ENCODE results near the gene LRRC3B.

Gene LRRC3B

DNA sequence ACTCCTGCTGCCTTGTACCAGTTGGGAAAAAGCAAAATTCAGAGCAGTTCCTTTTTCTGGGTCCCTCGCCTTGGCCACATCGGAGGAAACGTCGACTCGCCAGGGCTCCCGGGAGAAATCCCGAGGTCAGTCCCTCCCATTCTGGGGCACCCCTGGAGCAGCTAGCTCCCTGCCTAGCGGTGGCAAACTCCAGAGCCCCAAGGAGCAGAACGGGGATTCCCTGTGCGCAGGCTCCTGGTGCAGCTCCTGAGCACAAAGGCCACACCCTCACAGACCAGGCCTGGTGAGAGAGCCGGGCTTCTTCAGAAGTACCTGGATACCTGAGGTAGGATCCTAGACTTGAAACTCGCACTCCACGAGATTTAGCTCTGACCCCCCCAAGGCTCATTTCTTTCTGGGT is 2.6 kb downstream of the LRRC3B start:
- peaks cover 43% of the 10 kb centered on the region for H3K27me3 ChIP-seq (ENCODE audit: insufficient read depth, low read depth, severe bottlenecking)
- H3K9me3 ChIP-seq (ENCODE audit: severe bottlenecking), result no peaks in the 10 kb centered on the region
- no peaks in the 10 kb centered on the region for H3K36me3 ChIP-seq
- no peak overlapping the region for H3K4me3 ChIP-seq (ENCODE audit: low read depth, low read length)
- TF ChIP-seq, protein P1, sequence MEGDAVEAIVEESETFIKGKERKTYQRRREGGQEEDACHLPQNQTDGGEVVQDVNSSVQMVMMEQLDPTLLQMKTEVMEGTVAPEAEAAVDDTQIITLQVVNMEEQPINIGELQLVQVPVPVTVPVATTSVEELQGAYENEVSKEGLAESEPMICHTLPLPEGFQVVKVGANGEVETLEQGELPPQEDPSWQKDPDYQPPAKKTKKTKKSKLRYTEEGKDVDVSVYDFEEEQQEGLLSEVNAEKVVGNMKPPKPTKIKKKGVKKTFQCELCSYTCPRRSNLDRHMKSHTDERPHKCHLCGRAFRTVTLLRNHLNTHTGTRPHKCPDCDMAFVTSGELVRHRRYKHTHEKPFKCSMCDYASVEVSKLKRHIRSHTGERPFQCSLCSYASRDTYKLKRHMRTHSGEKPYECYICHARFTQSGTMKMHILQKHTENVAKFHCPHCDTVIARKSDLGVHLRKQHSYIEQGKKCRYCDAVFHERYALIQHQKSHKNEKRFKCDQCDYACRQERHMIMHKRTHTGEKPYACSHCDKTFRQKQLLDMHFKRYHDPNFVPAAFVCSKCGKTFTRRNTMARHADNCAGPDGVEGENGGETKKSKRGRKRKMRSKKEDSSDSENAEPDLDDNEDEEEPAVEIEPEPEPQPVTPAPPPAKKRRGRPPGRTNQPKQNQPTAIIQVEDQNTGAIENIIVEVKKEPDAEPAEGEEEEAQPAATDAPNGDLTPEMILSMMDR (IDR thresholded peaks at IDR 0.05; ENCODE audit: low read depth, low read length), result no peak
- no peak for DNase-seq
- H3K27ac ChIP-seq, result no peak overlapping the region

DNA sequence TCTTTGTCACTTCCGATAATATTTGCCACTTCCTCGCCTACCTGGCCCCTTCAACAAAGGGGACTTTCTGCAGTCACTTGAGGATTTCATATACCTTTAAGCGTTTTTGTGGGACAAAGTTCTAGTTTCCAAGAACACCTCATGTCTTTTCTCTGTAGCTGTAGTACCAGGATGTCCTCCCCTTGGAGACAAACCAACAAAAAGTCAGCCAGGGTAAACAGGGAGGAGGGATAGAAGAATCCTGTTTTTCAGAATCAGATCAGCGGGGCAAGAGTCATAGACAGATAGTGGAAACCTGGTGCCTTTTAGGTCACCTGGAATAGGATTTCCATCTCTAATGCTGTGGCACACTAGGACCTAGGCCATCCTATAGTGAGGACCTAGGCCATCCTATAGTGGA is 4.5 kb downstream of the LRRC3B start:
- Histone ChIP-seq H3K4me3 (ENCODE audit: low read depth, low read length) (no peak overlapping the region), H3K36me3 (no peaks in the 10 kb centered on the region), H3K27me3 (ENCODE audit: insufficient read depth, low read depth, severe bottlenecking) (peaks cover 30% of the 10 kb centered on the region), H3K27ac (no peak overlapping the region), H3K9me3 (ENCODE audit: severe bottlenecking) (no peaks in the 10 kb centered on the region)
- TF ChIP-seq, protein P1 (IDR thresholded peaks at IDR 0.05; ENCODE audit: low read depth, low read length), result no peak
- DNase-seq, result no peak

DNA sequence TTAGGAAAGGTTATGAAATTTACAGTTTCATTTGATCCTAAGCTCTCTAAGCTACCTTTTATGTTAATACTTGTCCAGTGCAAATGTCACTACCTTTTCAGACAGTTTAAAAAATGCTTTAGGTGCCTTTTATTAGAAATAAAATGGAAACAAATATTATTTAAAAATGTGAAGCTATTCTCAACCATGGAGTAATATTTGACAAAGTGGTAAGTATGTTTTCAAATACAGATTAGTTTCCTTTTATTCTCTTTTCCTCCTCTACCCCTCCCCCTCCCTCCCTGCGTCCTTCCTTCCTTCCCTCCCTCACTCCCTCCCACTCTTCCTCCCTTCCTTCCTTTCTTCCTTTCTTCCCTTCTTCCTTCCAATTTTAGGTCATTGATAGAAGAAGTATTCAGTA is 6.3 kb downstream of the LRRC3B start:
- Histone ChIP-seq H3K27me3 (ENCODE audit: insufficient read depth, low read depth, severe bottlenecking) (peaks cover 14% of the 10 kb centered on the region), H3K9me3 (ENCODE audit: severe bottlenecking) (no peaks in the 10 kb centered on the region), H3K27ac (no peak overlapping the region), H3K36me3 (no peaks in the 10 kb centered on the region), H3K4me3 (ENCODE audit: low read depth, low read length) (no peak overlapping the region)
- DNase-seq, result no peak
- TF ChIP-seq, protein P1 (IDR thresholded peaks at IDR 0.05; ENCODE audit: low read depth, low read length), result no peak

DNA sequence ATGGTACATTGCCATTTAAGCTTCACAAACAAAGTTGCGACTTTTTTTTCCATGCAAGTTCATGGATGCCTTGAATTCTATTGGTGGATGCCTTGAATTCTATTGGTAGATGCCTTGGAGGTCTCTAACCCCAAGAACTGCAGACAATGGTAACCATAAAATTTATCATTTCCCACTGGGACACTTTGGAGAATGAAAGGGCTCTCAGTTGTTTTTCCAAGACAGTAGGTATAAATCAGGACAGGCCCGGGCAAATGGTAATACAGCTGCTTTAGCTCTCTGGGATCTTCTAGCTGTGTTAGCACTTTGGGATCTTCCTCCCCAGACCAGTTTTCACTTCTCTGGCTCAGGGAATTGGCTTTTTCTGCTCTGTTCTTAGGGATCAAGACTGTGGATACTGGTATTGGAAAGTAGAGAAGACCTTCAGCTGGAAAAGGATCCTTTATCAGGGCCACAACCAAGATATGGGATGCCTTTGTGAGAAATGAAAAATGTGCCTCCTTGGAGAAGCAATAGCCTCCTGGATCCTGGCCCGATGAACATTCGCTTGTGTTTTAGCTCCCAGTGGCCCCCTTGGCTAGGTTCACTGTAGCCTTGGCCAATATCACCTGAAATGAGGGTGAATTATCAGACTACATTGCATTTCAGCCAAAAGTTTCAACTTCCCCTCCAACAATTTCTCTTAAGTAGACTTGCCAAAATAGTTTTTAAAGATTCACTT is 8.3 kb downstream of the LRRC3B start:
- TF ChIP-seq, protein P1 (IDR thresholded peaks at IDR 0.05; ENCODE audit: low read depth, low read length), result no peak
- peaks cover 2% of the 10 kb centered on the region for H3K27me3 ChIP-seq (ENCODE audit: insufficient read depth, low read depth, severe bottlenecking)
- DNase-seq, result no peak
- H3K36me3 ChIP-seq, result no peaks in the 10 kb centered on the region
- H3K27ac ChIP-seq, result no peak overlapping the region
- no peaks in the 10 kb centered on the region for H3K9me3 ChIP-seq (ENCODE audit: severe bottlenecking)
- no peak overlapping the region for H3K4me3 ChIP-seq (ENCODE audit: low read depth, low read length)

DNA sequence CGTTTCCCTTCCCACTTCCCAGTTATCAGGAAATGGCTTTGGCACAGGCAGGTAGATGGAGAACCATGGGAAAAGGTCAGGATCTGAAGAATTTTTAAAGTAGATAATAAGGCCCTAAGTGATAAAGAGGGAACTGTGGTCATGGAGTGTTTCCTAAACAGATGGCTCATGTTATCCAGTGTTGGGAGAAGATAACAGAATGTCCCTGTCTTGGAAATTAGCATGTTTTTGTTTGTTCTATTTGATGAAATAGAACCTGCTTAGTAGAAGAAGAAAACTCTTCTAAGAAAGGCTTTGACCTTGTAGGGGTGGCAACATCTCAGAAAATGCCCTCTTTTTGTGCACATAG is 8.8 kb downstream of the LRRC3B start:
- H3K27me3 ChIP-seq (ENCODE audit: insufficient read depth, low read depth, severe bottlenecking), result no peaks in the 10 kb centered on the region
- no peak for DNase-seq
- no peak overlapping the region for H3K27ac ChIP-seq
- no peak overlapping the region for H3K4me3 ChIP-seq (ENCODE audit: low read depth, low read length)
- H3K36me3 ChIP-seq, result no peaks in the 10 kb centered on the region
- no peaks in the 10 kb centered on the region for H3K9me3 ChIP-seq (ENCODE audit: severe bottlenecking)
- TF ChIP-seq, protein P1 (IDR thresholded peaks at IDR 0.05; ENCODE audit: low read depth, low read length), result no peak

DNA sequence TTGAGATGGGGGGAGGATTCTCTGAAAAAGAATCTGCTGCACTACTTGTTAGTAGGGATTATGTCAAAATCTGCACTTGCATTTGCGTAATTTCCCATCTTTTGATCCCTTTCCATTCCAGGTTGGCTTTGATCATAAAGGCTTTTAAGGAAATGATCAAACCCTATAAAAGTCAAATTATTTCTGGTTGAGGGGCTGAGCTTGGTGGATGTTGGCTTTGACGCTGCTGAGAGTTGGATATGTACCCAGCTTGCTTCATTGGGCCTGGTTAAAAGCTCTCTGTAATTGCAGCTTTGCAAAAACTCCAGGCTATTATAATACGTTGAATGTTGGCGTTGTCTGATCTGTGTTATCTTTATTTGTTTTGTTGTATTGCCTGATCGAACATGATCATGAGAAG is 12.0 kb downstream of the LRRC3B start:
- no peak for DNase-seq

More for the DNA sequence above, 12.0 kb downstream of the LRRC3B start:
- H3K27me3 ChIP-seq (ENCODE audit: insufficient read depth, low read depth, severe bottlenecking), result no peaks in the 10 kb centered on the region
- no peaks in the 10 kb centered on the region for H3K36me3 ChIP-seq
- no peak overlapping the region for H3K27ac ChIP-seq
- TF ChIP-seq, protein P1 (IDR thresholded peaks at IDR 0.05; ENCODE audit: low read depth, low read length), result no peak
- H3K4me3 ChIP-seq (ENCODE audit: low read depth, low read length), result no peak overlapping the region
- H3K9me3 ChIP-seq (ENCODE audit: severe bottlenecking), result no peaks in the 10 kb centered on the region

Measured in WERI-Rb-1 (cell line).